IMR-90 (cell line): ENCODE measurements around the gene SLC37A4. TPM values are rescaled to one million over a fixed set of nuclear protein-coding genes. Genes with fewer than 3 reads are reported as not detected.
"Not testable (repeated sequence)": the region's sequence is repeated elsewhere in the genome, so short reads cannot be mapped to it uniquely, and the experiment has no call there.

ENCODE experiments used
- ATAC-seq: fragments of 200-7000 bp; cut with Tn5 transposase; 2 replicates; pipeline ENCODE4 v1.9.1; 2020; ENCODE audit warnings: low read depth, mild to moderate bottlenecking, moderate library complexity
- BruUV-seq: library from RNA; stranded (reverse); fragments of 400-500 nt; replicated peaks from 2 replicates; lab custom pipeline; 2021; lab: Mats Ljungman, UMichigan
- CTCF ChIA-PET: fragments of 300-600 bp; formaldehyde crosslinking; extraction: SDS; loops from one replicate; lab custom pipeline; 2021; ENCODE audit warnings: antibody characterized with exemption; lab: Yijun Ruan, JAX
- POLR2A ChIA-PET: fragments of 300-600 bp; sonication (Branson Sonifier 250); formaldehyde crosslinking; loops from one replicate; lab custom pipeline; 2022; ENCODE audit warnings: antibody characterized with exemption; ENCODE audit not compliant: unreplicated experiment; lab: Charles Lee
- DNase-seq: peaks from one replicate; pipeline ENCODE4 v3.0.0; 2013
- H2AFZ ChIP-seq: replicated peaks from 2 replicates; pipeline ENCODE3; 2013; ENCODE audit warnings: low read length, mild to moderate bottlenecking; ENCODE audit not compliant: poor library complexity
- H2AK5ac ChIP-seq: 2 replicates; pipeline ENCODE4 v1.6.1; 2013; ENCODE audit warnings: low read depth, low read length, inconsistent platforms
- H2AK9ac ChIP-seq: replicated peaks from 2 replicates; pipeline ENCODE3; 2013; ENCODE audit warnings: mild to moderate bottlenecking, low read depth, low read length, moderate library complexity; ENCODE audit not compliant: poor library complexity
- H2BK120ac ChIP-seq: 2 replicates; pipeline ENCODE4 v1.6.1; 2013; ENCODE audit warnings: low read depth, low read length, inconsistent platforms
- H2BK15ac ChIP-seq: 3 replicates; pipeline ENCODE4 v1.6.1; 2013; ENCODE audit warnings: low read depth, low read length, inconsistent platforms
- H2BK20ac ChIP-seq: 2 replicates; pipeline ENCODE4 v1.6.1; 2013; ENCODE audit warnings: low read depth, mild to moderate bottlenecking, inconsistent platforms, low read length, moderate library complexity
- H2BK5ac ChIP-seq: 2 replicates; pipeline ENCODE4 v1.6.1; 2013; ENCODE audit warnings: mild to moderate bottlenecking, low read depth, low read length, inconsistent platforms; ENCODE audit not compliant: poor library complexity, severe bottlenecking
- H3K14ac ChIP-seq: replicated peaks from 2 replicates; pipeline ENCODE4 v1.6.1; 2013; ENCODE audit warnings: low read depth, low read length, inconsistent platforms
- H3K18ac ChIP-seq: 2 replicates; pipeline ENCODE4 v1.6.1; 2013; ENCODE audit warnings: low read depth, low read length, control low read depth
- H3K23ac ChIP-seq: 2 replicates; pipeline ENCODE4 v1.6.1; 2013; ENCODE audit warnings: low read depth, low read length, inconsistent platforms
- H3K27ac ChIP-seq: 2 replicates; pipeline ENCODE4 v1.5.1; 2013; ENCODE audit warnings: mild to moderate bottlenecking, control low read depth, low read length; ENCODE audit not compliant: insufficient read depth
- H3K27me3 ChIP-seq: 2 replicates; pipeline ENCODE4 v1.6.1; 2013; ENCODE audit warnings: low read length; ENCODE audit not compliant: control insufficient read depth, insufficient read depth
- H3K36me3 ChIP-seq: 2 replicates; pipeline ENCODE4 v1.6.1; 2013; ENCODE audit warnings: low read length, mixed read lengths; ENCODE audit not compliant: control insufficient read depth, insufficient read depth
- H3K4ac ChIP-seq: 2 replicates; pipeline ENCODE4 v1.6.1; 2013; ENCODE audit warnings: low read depth, low read length, inconsistent platforms
- H3K4me1 ChIP-seq: 2 replicates; pipeline ENCODE4 v1.6.1; 2013; ENCODE audit warnings: low read length, mixed read lengths; ENCODE audit not compliant: control insufficient read depth, insufficient read depth
- H3K4me2 ChIP-seq: 2 replicates; pipeline ENCODE4 v1.6.1; 2013; ENCODE audit warnings: low read depth, mild to moderate bottlenecking, control low read depth, low read length, moderate library complexity
- H3K4me3 ChIP-seq: 2 replicates; pipeline ENCODE4 v1.5.1; 2013; ENCODE audit warnings: low read depth, mild to moderate bottlenecking, control low read depth, low read length, moderate library complexity; ENCODE audit not compliant: insufficient read depth
- H3K56ac ChIP-seq: 2 replicates; pipeline ENCODE4 v1.6.1; 2013; ENCODE audit warnings: low read length, inconsistent platforms; ENCODE audit not compliant: insufficient read depth; ENCODE audit errors: extremely low read depth
- H3K79me1 ChIP-seq, 2 experiments: 2 replicates each; pipeline ENCODE4 v1.6.1; 2013; ENCODE audit warnings: low read length in 2 of 2, inconsistent platforms in 1 of 2, low read depth in 1 of 2
- H3K9ac ChIP-seq: 2 replicates; pipeline ENCODE4 v1.6.1; 2013; ENCODE audit warnings: low read depth, low read length, control low read depth
- H3K9me1 ChIP-seq: 2 replicates; pipeline ENCODE4 v1.6.1; 2013; ENCODE audit warnings: low read length, inconsistent platforms; ENCODE audit not compliant: insufficient read depth
- H3K9me3 ChIP-seq: 2 replicates; pipeline ENCODE4 v1.6.1; 2013; ENCODE audit warnings: low read length; ENCODE audit not compliant: control insufficient read depth, insufficient read depth
- H4K20me1 ChIP-seq: 2 replicates; pipeline ENCODE4 v1.6.1; 2013; ENCODE audit warnings: low read length, inconsistent platforms; ENCODE audit not compliant: insufficient read depth
- H4K5ac ChIP-seq: 2 replicates; pipeline ENCODE4 v1.6.1; 2013; ENCODE audit warnings: mild to moderate bottlenecking, low read depth, low read length, control low read depth
- H4K8ac ChIP-seq, 2 experiments: 2 replicates each; pipeline ENCODE4 v1.6.1; 2013; ENCODE audit warnings: low read depth in 2 of 2, low read length in 2 of 2, control low read depth in 1 of 2, inconsistent platforms in 1 of 2
- H4K91ac ChIP-seq: 2 replicates; pipeline ENCODE4 v1.6.1; 2013; ENCODE audit warnings: low read depth, low read length, inconsistent platforms; ENCODE audit not compliant: insufficient read depth
- WGBS, 2 experiments: methylation state at CpG; one replicate each; pipeline versions ENCODE4 v1.1.5 to v1.1.7; 2013; ENCODE audit warnings: missing lambda C conversion rate in 2 of 2; ENCODE audit not compliant: insufficient read length in 1 of 2; ENCODE audit errors: extremely low coverage in 2 of 2; 5-methylcytosine and 5-hydroxymethylcytosine counted together
- dilution Hi-C: fragments of 300-500 bp; cut with HindIII; formaldehyde crosslinking; loops from one replicate; pipeline ENCODE4 v1.14.3; 2018; ENCODE audit warnings: low sequenced_read_pairs; ENCODE audit not compliant: unreplicated experiment
- in situ Hi-C: fragments of 300-500 bp; cut with MboI; formaldehyde crosslinking; loops from 3 replicates; pipeline ENCODE4 v1.14.3; 2019; ENCODE audit warnings: low sequenced_read_pairs, inconsistent platforms, mixed read lengths
- intact Hi-C: fragments of 100-400 bp; cut with micrococcal nuclease; formaldehyde crosslinking; loops from 2 replicates; pipeline ENCODE4 v1.10.0; 2022
- polyA plus RNA-seq, 3 experiments: library from polyadenylated mRNA; depleted of rRNA; stranded (reverse); fragments of >200 nt; gene quantifications; 2 replicates each; pipeline ENCODE4 v1.2.3, GENCODE V29; 2012; ENCODE audit warnings: low replicate concordance in 1 of 3
- total RNA-seq: library from RNA; depleted of rRNA; stranded (reverse); fragments of >200 nt; gene quantifications from 2 replicates; pipeline ENCODE4 v1.2.3, GENCODE V29; 2012

Gene SLC37A4
- total and polyA plus RNA-seq, 2 of the 4 experiments (the other 2 are of a cell fraction): 7.5 to 14.3 TPM

DNA sequence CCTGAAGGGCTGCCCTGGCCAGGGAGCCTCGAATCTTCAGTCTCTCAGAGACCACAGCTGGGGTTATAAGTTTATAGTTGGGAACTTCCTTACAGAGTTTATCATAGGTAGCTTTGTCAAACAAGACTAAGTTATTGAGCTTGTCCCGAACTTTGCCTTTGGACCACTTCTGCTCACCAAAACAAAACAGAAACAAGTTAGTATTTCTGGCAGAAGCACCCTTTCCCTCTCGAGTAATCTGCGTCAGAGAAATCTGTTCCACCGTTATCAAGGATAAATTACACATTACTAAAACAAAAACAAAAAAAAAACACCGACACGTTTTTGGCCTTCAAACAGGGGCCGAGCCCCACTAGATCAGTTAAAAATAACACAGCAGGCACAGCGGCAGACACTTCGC lies 13.3 kb downstream of the SLC37A4 start:
- Histone ChIP-seq H2BK5ac (peak overlapping the region; percentile 65), H3K56ac (peak overlapping the region; percentile 70), H4K91ac (peak overlapping the region; percentile 90; the same call in 1 of the 2 replicates), H4K8ac (peak overlapping the region; percentile 89 to 90), H3K14ac (peak overlapping the region; percentile 92), H3K4me2 (peak overlapping the region; percentile 87), H3K9ac (peak overlapping the region; percentile 90), H2AK9ac (peak overlapping the region; percentile 56), H4K20me1 (peaks cover 37% of the 10 kb centered on the region), H3K27ac (peak overlapping the region; percentile 81), H3K4me3 (peak overlapping the region; percentile 90), H2AK5ac (0 out of 2 replicates have a peak overlapping the region, but pooled peaks have one; percentile 68), H3K79me1 (peaks cover 16 to 64% of the 10 kb centered on the region in 2 experiments; a peak in 3 of 4 replicates), H4K5ac (peak overlapping the region; percentile 58; the same call in 1 of the 2 replicates), H3K4ac (peak overlapping the region; percentile 94), H3K36me3 (peaks cover 34% of the 10 kb centered on the region), H3K23ac (peak overlapping the region; percentile 77)
- H3K9me3 ChIP-seq, H2BK15ac ChIP-seq, in situ Hi-C loops, intact Hi-C loops, H2AFZ ChIP-seq, DNase-seq, BruUV-seq, H3K18ac ChIP-seq, H2BK20ac ChIP-seq, H3K4me1 ChIP-seq, H2BK120ac ChIP-seq, H3K27me3 ChIP-seq, CTCF ChIA-PET, H3K9me1 ChIP-seq, dilution Hi-C loops, ATAC-seq, POLR2A ChIA-PET: not testable (repeated sequence)
- WGBS, 2 experiments: 17% methylated on average over 3 of the region's 10 CpGs; no CpG with 5 or more reads in 1 of the 2 experiments
